COLO668 (cell line): ENCODE data around the gene PIGV.

ENCODE experiments used
- DNase-seq: peaks from one replicate; lab custom pipeline; 2025; ENCODE audit not compliant: unreplicated experiment; lab: John Stamatoyannopoulos, UW

PIGV gene

DNA sequence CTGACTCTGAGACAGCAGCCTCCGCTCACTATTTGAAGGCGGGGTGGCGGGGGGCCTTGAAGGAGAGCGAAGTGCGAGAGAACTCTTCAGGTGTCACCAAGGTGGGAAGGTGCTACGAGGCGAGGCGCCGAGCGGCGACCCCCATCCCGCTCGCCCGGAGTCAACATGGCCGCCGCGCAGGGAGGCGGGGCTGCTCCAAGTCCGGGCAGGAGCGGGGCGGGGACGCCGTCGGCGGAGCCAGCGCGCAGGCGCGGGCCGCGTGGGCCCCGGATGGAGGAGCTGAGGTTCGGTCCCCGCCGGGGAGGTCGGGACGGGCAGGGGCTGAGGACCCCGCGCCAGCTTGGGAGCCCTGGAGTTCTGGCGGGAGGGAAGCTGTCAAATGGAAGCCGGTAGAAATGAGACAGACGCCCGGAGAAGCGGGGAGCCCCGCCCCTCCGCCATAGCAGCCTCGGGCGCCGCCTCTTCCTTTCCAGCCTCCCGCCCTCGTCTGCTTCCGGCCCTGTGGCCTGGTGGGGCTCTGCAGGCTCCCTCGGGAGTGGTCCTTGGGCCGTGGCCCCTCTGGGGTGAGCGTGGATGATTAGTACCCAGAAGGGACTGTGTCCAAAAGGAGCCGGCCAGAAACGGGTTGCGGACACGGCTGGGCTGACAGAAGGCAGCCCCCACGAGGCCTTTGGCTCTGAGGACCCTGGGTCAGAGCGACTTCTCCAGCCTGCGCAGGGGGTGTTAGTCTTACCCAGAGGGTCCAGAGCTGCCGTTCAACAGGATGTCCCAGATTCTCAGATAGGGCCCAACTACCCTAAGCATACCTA, at the start of gene PIGV:
PIGV (plus strand) TSS at position 245 of the 809 bp plus-strand sequence. CDS start 2,866 bp downstream, outside the sequence.
- peak; percentile 97 for DNase-seq

DNA sequence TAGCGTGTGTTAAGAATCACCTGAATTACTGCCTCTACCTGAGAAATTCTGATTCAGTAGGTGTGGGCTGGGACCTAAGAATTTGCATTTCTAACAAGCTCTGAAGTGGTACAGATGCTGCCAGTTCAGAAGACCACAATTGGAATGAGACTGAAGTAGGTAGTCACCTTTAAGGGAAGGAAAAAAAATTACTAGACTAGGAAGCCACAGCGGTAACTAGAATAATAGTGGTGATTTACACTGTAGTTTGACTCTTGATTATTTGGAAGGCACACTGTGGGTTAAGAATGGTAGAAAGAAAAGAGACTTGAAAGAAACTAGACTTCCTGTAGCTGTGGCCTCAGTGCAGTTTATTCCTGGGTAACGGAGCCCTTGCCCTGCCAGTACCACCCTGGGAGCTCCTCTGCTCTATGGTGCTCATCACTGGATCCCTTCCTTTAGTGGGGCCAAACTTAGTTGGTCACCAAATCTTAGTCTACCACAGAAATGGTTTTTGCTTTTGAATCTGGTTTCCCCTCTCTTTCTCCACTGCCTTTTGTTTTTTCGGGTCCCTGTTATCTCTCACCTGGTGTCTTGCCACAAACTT, 48.3 kb upstream of the PIGV start:
- DNase-seq: no peak

DNA sequence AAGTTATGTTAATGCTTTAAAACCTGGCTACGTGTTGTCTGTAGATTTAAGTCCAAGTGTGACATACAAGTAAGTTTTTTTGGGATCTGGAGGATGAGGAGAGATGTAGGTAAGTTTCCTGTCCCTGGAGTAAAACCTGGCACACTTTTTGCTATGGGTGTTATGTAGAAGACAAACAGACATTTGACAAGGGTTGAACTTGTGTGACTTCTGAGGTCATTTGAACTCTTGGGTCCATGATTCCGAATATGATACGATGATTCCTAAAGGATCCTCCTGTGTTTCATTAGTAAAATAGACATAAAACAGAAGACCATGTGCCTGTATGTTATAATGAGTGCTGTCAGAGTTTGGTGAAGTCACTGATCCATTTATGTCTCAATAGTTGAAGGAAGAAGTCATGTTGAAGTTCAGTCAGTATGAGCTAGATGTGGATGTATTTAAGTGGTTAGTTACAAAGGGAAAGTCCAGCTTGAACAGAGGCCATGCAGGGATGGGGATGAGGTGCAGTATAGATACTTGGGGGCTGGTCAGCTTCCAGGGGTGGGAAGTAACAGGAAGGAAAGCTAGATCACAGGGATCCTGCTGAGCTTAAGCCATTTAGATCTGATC, 47.6 kb upstream of the PIGV start:
- DNase-seq: no peak

- no peak for DNase-seq
Measured at GRCh38 chr1:26740952-26741351, 46.8 kb upstream of the PIGV start.

GRCh38 chr1:26743426-26744059, 44.2 kb upstream of the PIGV start:
- DNase-seq: no peak

DNA sequence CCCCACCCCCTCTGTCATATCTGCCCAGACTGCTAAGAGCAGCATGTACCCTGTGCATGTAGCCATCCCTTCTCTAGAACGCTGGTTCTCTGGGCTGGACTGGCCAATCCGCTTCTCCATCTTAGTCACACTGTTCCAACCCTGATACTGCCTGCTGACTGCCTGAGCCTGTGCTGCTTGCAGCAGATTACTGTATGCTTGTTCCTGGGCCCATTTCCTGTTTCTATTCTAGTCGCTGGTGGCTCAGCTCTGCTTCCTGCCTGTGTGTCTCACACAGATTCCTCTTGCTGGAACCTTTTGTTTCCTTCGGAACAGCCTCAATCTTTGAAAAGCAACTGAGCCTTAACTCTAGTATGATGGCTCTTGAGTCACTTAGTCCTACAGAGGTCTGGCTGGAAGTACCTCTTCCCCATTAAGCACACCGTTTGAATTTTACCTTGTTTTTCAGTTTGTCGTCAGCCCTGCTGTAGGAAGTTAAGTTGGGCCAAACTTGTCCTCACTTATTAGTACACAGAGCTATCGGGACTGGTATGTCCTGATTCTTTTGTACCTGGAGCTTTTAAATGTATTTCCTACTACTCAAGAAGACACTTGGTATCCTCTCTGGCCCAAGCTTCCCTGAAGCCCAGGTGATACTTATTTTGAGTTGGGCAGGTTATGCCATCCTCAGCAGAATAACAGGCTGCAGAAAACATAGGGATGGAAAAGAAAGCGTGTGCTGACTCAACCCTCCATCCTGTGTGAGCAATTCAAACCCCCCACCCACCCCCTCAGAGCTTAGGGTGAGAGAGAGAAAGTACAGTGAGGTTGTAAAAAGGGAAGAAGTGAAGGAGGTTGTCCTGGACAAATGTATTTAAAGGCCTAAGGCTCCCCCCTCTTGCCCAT, 43.4 kb upstream of the PIGV start:
- peak; percentile 66 for DNase-seq

DNA sequence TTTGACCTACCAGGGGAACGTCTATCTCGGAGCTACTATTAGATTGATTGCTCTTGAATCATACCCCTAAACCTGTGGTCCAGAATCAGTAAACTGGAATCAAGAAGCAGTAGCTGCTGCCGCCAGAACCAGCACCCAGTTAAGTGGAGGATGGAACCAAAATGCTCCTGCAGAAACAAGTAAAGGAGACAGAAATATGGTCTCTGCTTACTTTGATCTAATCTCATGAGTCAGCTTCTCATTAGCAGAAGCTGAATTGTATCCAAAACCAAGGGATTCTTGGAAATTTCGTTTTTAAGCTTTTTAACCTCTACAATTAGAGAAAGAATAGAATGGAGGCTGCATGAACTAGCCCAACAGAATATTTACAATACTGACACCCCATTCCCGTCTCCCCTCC, 42.6 kb upstream of the PIGV start:
- DNase-seq: no peak

GRCh38 chr1:26747048-26747447, 40.7 kb upstream of the PIGV start:
- no peak for DNase-seq

DNA sequence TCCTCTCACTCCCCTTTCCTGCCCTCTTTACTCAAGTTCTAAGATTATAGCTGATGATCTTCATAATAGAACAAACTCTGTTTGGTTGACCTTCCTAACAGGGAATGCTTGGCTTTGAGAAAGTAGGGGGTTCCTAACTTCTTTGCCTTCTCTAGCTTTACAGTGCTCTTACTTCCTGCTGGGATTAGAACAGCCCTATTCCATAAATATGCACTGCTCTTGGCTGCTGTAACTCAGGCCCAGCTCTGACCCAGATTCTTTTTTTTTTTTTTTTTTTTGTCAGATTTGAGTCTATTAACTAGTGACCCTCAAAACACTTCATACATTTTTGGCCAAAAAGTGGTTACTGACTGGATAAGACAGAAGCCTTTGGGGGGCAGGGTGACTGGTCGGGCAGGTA, 39.4 kb upstream of the PIGV start:
- DNase-seq: no peak

- no peak for DNase-seq
Measured at GRCh38 chr1:26749458-26749857, 38.3 kb upstream of the PIGV start.

DNA sequence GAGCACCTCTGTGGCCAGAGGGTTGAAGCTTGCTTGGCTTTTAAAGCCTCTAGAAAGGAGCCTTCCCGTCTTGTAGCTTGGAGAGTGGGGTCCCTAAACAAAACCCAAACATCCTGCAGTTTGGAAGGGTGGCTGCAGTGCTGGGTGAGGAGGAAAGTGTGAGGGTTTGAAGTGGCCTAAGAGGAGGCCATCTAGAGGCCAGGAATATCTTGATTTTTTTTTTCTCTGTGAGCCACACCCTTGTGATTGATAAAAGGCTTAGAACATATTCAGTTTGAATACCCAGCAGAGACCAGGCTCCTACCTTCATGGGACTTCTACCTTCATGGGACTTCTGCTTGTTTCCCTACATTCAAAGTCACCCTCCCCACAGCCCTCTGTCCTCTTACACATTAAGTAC, 37.3 kb upstream of the PIGV start:
- no peak for DNase-seq

DNA sequence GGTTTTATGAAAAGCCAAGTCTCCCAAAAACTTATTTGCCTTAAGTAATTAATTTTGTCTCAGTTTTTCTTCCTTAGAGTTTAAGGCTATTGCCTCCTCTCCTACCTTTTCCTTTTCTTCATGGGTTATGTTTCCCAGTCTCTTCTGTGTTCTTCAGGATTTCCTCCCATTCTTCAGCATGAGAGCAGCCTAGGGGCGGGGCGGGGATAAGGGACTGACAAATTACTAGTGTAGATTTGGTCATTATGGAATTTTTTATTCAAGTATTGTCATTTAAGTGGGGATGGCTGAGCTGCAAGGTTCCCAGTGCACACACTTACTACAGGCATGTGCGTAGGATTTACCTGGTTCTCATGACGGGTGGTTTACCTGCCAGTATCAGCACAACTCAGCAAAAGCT, 35.2 kb upstream of the PIGV start:
- no peak for DNase-seq

DNA sequence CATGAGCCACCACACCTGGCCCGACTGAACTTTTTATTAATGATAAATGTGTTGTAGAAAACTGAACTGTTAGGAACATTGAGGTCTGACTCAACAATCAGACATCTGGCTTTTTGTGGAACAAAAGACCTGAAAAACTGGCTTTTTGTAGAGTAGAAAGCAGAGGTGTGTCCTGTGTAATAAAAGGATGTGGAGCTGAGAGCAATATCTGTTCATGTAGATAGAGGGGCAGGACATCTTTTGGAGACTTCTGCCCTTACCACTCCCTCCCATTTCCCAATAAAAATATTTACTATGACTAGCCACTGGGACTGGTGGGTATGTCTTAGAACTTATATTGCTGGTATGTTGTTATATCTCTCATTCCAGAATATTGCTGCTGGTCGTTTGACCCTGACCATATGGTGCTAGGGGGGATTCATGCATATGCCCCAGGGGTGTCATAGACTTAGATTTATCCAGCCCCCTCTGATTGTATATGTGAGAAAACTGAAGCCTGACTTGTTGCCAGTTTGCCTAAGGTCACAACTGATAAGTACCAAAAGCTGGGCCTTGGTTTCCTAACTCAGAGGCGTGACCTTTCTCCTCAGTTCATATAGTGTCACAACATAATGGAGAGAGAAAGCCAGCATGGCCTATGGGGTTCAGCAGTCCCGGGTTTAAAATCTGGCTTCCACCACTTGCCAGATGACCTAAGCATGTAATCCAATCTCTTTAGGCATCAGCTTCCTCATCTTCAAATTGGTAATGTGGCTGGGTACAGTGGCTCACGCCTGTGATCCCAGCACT, 33.5 kb upstream of the PIGV start:
- no peak for DNase-seq

GRCh38 chr1:26758358-26758757, 29.4 kb upstream of the PIGV start:
- DNase-seq: no peak

GRCh38 chr1:26759531-26759930, 28.2 kb upstream of the PIGV start:
- no peak for DNase-seq

DNA sequence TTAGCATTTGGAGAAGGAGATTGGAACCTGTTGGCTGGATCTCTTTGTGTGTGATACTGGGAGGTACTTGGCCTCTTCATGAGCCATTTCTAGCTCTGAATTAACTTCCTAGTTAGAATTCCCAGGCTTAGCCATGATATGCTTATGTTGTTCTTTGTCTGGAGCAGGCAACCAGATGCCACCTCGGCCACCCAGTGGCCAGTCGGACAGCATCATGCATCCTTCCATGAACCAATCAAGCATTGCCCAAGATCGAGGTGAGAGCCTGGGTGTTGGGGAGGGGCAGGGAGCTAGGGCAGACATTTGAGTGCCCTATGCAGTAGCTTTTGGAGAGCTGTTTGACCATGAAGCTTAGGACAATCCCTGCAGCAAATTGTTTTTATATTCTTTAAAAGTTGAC, 26.5 kb upstream of the PIGV start:
- no peak for DNase-seq

DNA sequence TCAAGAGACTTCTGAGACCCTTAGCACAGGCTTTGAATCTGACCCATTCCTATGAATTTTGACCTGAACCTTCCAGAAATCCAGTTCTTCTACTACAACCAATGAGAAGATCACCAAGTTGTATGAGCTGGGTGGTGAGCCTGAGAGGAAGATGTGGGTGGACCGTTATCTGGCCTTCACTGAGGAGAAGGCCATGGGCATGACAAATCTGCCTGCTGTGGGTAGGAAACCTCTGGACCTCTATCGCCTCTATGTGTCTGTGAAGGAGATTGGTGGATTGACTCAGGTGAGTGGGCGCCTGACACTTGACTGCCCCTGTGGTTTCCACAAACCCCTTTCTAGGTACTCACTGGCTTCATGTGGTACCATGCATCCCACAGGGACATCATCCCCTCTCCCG, 20.0 kb upstream of the PIGV start:
- no peak for DNase-seq

GRCh38 chr1:26768755-26769154, 19.0 kb upstream of the PIGV start:
- DNase-seq: no peak

DNA sequence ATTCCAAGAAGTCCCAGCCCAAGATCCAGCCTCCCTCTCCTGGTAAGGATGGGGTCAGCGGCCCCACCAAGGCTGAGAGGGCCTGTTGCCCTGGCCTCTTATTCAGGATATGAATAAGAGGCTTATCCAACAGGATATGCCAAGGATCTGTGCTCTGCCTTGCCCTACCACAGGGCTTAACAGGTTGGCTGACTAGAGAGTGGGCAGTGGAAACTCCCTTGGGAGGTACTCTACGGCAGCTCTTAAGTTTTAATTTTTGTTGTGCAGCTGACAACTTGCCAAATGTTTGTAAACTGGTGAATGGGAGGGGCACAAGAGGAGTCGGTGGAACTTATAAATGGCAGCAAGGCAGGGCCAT, 16.5 kb upstream of the PIGV start:
- no peak for DNase-seq

DNA sequence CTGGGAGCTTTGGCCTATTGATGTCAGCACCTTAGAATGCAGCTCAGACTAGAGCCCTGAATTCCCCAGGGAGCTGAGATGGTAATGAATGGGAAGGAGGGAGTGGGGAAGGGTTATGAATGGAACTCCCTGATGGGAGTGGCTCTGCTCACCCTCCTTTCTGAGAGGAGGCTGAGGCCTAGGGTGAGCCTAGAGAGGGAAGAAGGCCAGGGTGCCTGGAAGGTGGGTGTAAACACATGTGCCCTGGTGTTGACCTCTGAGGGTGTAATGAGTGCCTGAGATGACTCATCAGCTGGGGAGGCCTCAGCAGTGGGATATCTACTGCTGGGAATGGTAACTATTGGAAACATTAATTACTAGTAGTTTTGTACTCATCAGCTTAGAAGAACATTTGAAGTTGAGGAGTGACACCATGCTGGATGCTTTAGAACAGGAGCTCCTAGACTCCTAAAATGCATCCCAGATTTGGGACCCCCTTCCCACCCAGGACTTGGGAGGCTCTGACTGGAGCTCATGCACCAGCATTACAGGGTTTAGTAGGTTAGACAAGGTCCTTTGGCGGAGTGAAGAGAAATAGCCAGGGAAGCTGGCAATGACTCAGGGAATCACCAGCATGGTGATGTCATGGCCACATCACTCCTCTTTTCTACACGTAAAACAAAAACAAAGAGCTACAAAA, 16.0 kb upstream of the PIGV start:
- DNase-seq: peak; percentile 35
